ENCODE results near the gene DOK5.

DNA sequence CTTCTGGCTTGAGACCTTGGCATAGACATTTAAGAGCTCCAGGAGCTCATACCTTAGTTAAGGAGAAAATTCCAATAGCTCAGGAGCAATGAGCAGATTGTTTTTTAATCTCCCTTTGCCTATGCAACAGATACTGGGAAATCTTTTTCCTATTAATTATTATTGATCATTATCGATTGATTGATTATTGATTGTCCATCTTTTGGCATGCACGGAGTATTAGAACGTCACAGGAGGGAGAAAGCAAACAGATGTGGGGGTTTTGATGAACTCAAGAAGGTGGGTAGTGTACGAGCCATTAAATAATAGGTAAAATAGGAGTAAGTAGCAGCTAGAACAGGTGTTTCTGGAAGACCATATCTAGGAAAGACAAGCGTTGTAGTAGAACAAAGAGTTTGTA lies 205.0 kb downstream of the DOK5 start:
- TF ChIP-seq, protein P1, sequence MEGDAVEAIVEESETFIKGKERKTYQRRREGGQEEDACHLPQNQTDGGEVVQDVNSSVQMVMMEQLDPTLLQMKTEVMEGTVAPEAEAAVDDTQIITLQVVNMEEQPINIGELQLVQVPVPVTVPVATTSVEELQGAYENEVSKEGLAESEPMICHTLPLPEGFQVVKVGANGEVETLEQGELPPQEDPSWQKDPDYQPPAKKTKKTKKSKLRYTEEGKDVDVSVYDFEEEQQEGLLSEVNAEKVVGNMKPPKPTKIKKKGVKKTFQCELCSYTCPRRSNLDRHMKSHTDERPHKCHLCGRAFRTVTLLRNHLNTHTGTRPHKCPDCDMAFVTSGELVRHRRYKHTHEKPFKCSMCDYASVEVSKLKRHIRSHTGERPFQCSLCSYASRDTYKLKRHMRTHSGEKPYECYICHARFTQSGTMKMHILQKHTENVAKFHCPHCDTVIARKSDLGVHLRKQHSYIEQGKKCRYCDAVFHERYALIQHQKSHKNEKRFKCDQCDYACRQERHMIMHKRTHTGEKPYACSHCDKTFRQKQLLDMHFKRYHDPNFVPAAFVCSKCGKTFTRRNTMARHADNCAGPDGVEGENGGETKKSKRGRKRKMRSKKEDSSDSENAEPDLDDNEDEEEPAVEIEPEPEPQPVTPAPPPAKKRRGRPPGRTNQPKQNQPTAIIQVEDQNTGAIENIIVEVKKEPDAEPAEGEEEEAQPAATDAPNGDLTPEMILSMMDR (IDR thresholded peaks at IDR 0.05; ENCODE audit: low read length), result no peak
- TF ChIP-seq EZH2 (optimal IDR thresholded peaks at IDR 0.05; ENCODE audit: low read depth, low read length) (no peak), EZH2phosphoT487 (IDR thresholded peaks at IDR 0.05; ENCODE audit: low read length) (no peak)
